Measurements from ENCODE around the gene DAP.

- no peak for TF ChIP-seq ZNF446 (CRISPR knock-in tag; IDR thresholded peaks at IDR 0.05)
- TF ChIP-seq KDM6A (CRISPR knock-in tag; IDR thresholded peaks at IDR 0.05; ENCODE audit: low read depth): no peak
- no peak for TF ChIP-seq RFX5 (IDR thresholded peaks at IDR 0.05; ENCODE audit: low read depth, low read length)
- TF ChIP-seq ZNF3 (CRISPR knock-in tag; IDR thresholded peaks at IDR 0.05): no peak
- TF ChIP-seq HCFC1 (IDR thresholded peaks at IDR 0.05; ENCODE audit: low read depth, low read length): no peak
- no peak for TF ChIP-seq TARDBP (CRISPR knock-in tag; IDR thresholded peaks at IDR 0.05)
- TF ChIP-seq PAXIP1 (CRISPR knock-in tag; conservative IDR thresholded peaks at IDR 0.05): no peak
- no peak for TF ChIP-seq ZNF234 (CRISPR knock-in tag; conservative IDR thresholded peaks at IDR 0.05)
- TF ChIP-seq MXI1 (IDR thresholded peaks at IDR 0.05; ENCODE audit: borderline replicate concordance, low read depth, low read length): no peak
- TF ChIP-seq ZBTB33 (CRISPR knock-in tag; IDR thresholded peaks at IDR 0.05): no peak
Measured at GRCh38 chr5:10647640-10648039, 113.4 kb downstream of the DAP start.

Data from HepG2 (cell line).